HG02610 (cell line): ENCODE results near the gene DDX53.

ENCODE experiments used
- ATAC-seq: cut with Tn5 transposase; IDR thresholded peaks from one replicate; pipeline ENCODE4 v1.9.1; 2021; ENCODE audit warnings: mild to moderate bottlenecking, moderate library complexity; ENCODE audit not compliant: unreplicated experiment

Gene DDX53

DNA sequence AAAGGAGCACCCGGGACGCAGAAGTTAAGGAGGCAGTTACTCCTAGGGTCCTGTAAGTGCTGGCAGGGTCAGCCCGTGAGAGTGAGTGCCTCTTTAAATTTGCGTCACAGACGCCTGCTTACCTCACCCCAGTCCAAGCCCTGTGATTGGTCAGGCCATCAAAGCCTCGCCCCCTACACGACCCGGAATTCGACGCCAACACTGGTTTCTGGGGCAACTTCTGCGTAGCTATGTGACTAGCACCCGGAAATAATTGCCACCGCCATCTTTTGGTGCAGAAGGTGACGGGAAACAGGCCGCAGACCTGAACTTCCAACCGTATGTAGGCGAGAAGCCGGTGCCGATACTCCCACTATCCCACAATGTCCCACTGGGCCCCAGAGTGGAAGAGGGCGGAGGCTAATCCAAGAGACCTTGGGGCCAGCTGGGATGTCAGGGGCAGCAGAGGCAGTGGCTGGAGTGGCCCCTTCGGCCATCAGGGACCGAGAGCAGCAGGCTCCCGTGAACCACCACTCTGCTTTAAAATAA, at the start of gene DDX53:
TSS of gene DDX53 (plus strand) at position 265 of the 528 bp plus-strand sequence. CDS start at position 363, 98 bp downstream.
- ATAC-seq: no peak

DNA sequence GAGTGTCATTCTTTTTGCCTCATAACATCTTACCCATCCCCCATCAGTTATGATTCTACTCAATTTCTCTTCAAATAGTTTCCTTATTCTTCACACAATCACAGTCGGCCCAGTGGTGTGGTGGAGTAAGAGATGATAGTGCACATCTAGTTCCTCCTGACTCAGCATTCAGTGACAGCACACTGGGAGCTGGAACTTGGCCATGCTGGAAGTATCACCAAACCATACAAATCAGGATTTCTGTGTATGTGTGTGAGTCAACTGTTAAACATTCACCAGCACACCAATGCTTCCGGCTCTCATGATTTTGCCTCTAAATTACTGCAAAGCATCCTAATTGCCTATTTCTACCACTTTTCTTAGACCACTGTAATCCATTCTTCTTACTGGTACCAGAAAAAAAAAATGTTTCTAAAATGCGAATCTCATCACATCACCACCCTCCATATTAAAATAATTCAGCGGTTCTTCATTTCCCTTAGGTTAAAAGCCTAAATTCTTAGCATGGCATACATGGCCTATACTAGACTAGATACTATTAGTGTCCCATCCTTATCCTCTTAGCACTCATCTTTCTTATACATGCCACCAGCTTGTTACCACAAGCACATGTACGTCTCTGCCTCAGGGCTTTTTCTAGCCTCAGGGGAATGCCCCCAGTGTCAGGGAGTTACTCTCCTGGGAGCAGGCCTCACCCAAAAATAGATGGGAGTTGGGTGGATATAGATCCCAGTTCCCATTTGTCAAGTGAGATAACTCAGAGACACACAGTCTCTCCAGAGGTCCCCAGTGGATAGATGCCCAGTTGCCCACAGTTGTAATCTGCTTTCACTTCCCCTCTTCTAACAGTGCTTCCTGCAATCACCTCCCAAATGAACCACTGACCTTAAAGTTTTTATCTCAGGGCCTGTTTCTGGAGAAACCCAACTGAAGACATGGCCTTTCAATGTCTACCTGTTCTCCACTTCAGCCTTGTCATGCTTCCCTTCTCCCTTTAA, 49.2 kb upstream of the DDX53 start:
- no peak for ATAC-seq

DNA sequence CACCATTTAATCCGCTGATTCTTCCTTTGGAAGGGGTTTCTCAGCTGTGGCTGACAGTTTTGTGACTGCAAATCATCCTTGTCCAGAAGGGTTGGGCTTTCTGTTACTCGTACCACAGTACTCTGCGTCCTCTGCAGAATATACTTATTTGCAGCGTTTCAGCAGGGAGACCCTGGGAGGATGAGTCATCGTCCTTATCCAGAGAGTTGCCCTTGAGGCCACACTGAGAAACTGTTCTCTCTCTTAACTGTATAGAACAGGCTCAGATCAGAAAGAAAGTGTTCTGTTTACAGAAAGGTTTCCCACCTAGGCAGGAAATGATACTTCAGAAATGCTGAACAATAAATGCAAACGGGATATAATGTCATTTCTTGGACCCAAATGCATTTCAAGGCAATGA, 47.8 kb upstream of the DDX53 start:
- ATAC-seq: no peak

DNA sequence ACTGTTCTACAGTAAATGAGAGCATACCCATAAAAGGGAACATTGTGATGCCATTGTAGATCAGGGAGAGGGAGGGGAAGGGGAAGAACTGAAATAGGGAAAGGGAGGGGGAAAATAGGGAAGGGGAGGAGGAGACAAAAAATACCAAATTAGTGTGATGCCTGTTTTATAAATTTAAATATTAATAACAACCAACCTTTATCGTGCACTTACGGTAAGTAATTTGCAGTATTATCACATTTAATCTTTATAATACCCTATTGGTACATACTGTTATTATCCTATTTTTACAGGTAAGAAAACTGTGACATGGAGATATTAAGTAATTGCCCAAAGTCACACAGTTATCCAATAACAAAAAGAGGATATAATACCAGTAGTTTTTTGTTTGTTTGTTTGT, 41.5 kb upstream of the DDX53 start:
- ATAC-seq: no peak

DNA sequence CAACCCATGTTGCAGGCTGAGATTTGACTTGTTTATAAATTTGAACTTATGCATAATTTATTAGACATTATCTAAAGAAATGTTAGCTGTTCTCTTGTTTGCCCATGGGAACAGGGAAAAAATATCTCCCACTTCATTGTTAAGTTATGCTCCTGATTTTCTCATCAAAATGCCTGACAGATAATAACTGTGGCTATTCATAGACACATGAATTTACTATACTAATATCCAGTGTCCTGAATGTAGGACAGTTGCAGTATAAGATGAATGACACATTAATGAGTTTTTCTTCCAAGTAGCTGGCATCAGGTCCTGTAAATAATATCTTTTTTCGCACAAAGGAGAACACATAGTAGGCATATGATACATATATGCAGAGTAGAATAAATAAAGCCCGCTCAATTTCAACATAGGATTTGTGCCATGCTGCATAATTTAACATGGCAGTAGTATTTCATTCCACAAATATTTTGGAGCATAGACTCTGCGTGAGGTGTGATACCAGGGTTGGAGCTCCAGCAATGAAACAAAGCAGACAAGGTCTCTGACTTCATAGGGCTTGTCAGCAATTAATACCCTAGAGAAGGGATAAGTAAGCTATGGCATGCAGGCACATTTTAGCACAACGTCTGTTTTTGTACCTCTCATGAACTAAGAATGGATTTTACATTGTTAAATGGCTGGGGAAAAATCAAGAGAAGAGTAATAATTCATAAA, 40.4 kb upstream of the DDX53 start:
- no peak for ATAC-seq

DNA sequence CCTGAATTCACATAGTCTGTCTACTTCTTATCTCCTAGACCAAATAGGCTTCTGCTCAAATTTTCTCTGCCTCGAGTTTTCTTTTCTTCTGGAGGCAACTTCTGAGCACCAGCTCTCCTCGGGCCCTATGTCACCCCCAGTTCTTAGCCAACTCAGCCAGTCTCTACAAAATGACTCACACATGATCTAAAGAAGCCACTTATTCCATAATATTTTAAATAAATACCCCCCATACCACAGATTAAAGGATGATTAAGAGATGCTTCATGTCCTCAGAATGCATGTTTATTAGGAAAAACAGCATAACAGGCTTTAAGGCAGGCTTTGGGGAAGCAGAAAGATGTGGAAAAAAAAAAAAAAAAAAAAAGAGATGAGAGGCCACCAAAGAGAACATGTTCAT, 36.6 kb upstream of the DDX53 start:
- ATAC-seq: no peak

DNA sequence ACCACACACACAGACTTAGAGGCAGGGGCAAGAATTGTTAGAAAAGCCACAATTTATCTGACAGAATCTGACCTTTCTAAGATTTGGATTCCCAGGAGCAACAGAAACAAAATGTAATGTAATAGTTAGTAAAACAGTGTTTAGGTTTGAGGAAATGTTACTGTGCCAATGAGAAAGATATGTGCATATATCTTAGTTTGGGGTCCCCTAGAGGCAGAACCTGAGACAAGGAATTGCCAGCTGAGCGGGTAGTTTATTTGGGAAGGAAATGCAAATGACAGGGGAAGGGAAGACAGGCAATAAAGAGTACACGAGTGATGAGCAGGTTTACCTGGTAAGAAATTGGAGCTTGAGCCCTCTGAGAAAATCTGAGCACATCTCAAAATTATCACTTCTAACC, 31.3 kb upstream of the DDX53 start:
- no peak for ATAC-seq

DNA sequence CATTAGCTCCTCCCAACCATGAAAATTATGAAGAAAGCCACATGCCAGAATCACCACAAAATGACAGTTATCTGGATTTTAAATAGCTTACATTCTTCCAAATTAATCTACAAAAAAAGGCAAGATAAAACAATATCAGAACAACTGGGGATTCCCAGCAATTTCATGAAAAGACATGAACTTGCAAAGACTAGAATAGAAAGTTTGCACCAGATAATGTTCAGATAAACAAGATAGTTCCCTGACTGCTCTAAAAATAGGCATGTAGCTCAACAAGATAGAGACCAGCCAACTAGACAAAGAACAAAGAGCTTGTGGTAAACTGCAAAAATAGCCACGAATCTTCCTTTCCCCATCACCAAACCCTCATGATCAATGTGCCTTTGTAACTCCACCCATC, 30.3 kb upstream of the DDX53 start:
- ATAC-seq: no peak

DNA sequence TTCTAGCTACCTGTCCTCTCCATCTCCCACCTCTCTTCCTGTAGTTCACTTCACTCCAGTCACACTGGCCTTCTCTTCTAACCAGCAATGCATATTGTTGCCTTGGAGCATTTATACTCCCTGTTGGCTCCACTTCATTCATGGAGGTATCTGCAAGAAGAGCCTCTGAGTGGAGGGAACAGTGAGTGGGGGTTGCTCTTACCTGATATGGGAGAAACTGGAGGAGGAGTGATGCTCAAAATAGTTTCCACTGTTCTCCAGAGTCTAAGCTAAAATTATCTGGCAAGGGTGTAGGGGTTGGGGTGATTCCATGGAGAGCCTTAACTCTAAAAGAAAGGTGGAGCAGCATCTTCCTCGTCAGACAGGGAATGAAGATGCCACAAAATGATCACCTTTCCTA, 28.9 kb upstream of the DDX53 start:
- ATAC-seq: no peak

DNA sequence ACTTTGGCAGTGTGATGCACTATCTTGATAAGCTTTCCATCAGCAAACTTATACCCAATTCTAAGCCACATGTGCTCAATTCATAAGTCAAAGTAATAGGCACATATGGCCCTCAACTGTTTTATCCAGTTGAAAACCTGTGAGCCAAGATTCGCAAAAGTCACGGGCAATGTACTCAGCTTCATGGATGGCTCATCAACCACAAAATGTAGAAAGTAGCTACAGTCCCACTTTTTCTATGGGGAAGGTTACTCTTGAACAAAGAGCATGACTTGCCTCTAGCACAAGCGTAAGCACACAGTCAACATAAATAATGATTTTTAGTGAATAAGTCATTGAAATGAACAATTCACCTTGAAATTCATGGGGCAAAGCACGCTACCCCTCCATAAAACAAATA, 25.1 kb upstream of the DDX53 start:
- ATAC-seq: no peak

DNA sequence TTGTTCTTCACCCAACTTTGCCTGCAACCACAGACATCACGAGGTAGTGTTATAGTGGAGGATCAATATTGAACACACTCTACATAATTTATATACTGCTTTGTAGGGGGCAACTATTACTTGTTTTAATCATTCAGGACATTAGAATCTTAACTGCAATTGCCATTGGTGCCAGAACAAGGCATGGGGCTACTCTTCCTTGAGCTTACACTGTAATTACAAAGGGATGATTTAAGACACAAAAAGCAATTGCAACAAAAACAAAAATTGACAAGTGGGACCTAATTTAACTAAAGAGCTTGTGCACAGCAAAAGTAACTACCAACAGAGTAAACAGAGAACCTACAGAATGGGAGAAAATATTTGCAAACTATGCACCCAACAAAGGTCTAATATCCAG, 24.0 kb upstream of the DDX53 start:
- ATAC-seq: no peak

DNA sequence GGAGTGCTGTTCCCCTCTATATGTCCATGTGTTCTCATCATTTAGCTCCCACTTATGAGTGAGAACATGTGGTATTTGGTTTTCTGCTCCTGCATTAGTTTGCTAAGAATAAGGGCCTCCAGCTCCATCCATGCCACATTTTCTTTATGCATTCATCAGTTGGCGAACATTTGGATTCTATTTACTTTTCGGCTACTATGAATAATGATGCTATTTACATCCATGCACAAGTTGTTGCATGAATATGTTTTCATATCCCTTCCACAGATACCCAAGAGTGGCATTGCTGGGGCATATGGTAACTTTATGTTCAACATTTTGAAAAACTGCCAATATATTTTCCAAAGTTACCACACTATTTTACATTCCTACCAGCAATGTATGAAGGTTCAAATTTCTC, 13.8 kb upstream of the DDX53 start:
- no peak for ATAC-seq

DNA sequence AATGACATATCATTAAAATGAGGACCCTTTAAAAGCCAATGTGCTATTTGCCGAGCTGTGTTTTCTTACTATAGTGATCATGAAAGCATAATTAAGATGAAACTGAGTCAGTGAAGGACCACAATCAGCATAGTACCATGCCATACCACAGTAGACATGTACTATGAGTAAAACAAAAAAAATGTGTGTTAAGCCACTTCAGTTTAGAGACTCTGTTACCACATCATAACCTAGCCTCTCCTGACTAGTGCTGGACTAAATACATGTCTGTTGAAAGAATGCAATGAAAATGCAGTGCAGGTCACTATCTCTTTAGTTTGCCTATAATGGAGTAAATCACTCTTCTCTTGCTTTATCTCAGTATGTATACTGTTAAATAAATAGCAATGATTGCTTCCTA, 12.3 kb upstream of the DDX53 start:
- ATAC-seq: no peak

DNA sequence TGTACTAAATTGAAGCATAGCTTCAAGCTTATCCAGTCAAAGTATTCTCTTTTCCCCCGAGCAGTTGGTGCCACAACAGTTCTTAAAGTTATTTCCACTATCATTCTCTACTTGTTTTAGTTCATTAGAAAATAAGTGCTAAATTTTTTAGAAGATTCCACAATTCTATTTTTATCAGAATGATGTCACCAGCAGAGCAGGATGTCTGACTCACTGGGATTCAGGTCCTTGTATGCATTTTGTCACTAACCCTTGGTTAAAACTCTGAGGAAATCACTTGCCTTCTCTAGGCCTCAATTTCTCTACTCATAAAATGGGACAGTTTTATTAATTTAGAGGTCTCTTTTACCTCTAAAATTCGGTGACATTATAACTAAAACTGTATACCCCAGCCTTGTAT, 3.4 kb downstream of the DDX53 start:
- no peak for ATAC-seq

DNA sequence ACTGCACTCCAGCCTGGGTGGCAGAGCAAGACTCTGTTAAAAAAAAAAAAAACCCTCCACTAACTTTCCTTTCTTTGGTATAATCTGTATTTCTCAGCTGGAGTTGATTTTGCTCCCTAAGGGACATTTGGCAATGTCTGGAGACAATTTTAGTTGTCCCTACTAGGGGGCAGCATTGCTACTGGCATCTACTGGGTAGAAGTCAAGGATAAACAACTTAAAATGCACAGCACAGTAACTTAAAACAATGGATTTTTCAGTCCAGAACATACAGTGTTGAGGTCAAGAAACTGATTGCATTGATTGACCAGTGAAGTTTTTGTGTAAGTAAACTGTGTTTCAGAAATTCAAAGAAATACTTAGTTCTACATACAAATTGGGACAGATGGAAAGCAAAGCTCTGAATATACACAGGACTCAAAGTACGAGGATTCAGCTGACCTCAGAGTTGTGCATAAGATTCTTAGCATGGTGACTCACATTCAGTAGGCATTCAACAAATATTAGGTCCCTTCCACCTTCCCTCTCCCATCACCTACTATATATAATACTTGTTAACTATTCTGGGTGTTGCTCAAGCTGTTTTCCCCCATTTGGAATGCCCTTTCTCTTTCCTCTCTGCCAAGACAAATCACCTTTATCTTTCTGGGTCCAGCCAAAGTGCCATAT, 8.8 kb downstream of the DDX53 start:
- ATAC-seq: no peak

DNA sequence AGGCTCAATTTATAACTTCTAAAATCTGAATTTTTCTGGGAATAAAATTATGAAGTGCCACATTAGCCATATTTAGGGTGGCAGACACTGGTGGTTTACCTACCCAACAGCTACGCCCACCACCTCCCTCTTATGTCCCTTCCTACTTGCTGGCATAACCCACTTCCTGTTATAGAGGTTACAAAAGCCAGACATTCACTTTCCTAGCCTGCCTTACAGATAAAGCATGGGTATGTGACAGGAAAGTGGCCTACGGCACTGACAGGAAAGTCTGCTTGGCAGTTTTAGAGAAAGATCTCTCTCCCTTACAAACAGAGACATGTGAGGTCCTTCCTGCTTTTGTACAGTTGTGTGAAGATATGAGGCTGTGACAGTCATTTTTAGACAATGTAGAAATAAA, 12.4 kb downstream of the DDX53 start:
- no peak for ATAC-seq

DNA sequence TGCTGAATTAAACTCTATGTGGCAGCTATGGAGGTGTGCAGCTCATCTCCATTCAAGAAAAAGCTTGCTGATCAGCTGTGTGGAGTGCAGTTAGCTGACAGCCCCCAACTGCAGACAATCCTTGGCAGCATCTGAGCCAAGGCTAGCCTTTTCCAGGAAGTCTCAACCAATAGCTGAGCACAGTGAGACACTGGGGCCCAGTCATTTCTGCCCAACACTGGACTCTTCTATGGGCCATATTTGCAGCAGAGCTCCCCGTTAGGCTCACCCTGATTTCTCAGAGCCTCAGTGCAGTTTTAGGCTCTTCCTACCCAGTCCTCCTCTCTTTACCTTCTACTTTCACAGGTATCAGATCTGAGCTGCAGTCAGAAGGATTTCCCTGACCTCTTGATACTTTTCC, 12.9 kb downstream of the DDX53 start:
- ATAC-seq: no peak

DNA sequence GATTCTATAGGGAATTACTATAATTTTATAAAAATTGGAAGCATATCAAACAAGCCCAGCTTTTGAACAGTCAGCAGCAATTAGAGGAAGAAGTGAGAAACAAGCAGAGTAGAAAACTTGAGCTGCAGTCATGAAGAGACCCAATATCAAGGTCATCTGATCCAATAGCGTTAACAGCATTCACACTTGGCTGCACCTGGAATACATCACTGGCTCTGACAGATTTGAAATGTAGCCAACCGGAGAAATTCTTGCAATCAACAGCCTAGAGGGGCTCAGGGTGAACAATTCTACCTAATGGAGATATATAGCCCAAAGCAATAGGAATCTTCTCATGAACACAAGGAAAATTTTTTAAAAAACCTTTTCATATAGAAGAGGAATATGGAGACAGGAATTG, 13.6 kb downstream of the DDX53 start:
- no peak for ATAC-seq

DNA sequence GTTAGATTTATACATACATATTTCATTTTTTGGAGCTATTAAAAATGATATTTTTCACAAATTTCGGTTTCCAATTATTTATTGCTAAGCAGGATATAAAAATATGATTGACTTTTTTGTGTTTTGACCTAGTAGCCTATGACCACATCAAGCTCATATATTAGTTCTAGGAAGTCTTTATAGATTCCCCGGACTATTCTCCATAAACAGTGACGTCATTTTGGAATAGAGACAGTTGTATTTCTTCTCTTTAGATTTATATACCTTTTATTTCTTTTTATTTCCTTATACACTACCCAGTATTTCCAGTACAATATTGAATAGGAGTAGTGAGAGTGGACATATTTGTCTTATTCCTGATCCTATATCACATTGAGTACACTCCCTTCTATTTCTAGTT, 31.8 kb downstream of the DDX53 start:
- ATAC-seq: no peak

DNA sequence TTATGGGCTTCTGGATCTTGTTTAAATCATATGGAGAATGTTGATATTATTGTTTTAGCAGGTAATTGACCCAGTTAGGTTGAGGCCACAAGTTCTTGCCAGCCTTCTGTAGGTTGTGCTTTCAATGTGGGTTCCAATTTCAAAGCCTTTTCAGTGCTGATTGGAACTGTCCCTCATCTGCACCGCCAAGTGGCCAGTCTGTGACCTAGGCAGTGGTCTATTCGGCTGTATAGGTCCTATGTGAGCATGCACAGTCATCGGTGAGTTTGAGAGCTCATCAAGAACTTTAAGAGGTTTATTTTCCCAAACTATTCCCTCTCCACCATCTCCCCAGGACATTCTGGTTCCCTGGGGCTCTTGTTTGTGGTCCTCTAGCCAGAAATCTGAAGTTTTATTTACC, 35.7 kb downstream of the DDX53 start:
- ATAC-seq: no peak

DNA sequence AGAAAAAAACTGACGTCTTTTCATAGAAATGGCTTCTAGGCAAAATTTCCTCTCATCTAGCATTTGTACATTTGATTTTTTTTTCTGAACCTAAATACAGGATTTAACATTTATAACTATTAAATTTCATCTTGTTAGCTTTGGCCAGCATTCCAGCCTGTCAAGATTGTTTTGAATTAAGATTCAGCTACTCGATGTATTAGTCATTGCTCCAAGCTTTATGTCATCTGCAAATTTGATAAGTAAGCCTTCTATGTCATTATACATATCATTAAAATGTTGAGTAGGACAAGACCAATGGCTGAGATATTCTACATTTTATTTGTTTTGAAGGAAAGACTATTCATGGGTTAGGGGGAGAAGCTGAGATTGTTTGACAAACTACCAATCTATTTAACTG, 46.7 kb downstream of the DDX53 start:
- ATAC-seq: no peak
